Astrocyte of the cerebellum (primary cell): ENCODE measurements around the gene RNU5B-1.

Source experiments
- DNase-seq: peaks from one replicate; pipeline ENCODE4 v3.0.0-alpha.2; 2011; ENCODE audit warnings: low read depth
- H3K4me3 ChIP-seq: 2 replicates; pipeline ENCODE4 v1.5.1; 2011; ENCODE audit warnings: mild to moderate bottlenecking, low read depth, low read length, moderate library complexity
- CTCF ChIP-seq: IDR thresholded peaks from 2 replicates; pipeline ENCODE4 v1.5.1; 2012; ENCODE audit warnings: low read length, low read depth, moderate library complexity, mild to moderate bottlenecking; ENCODE audit errors: missing control alignments
- in situ Hi-C: cut with HindIII; loops from 2 replicates; pipeline ENCODE4 v1.10.0; 2017; ENCODE audit warnings: low sequenced_read_pairs

Gene RNU5B-1

GRCh38 chr15:65309882-65310418 is 5.5 kb downstream of the RNU5B-1 start:
- DNase-seq = no peak
- no peak overlapping the region for H3K4me3 ChIP-seq
- in situ Hi-C loops = loop anchor here (25.0 kb wide), 1 partner anchor 152 kb away; no protein-coding TSS in a partner anchor
- TF ChIP-seq CTCF = no peak

- no peak overlapping the region for H3K4me3 ChIP-seq
- no peak for TF ChIP-seq CTCF
- in situ Hi-C loops = loop anchor here (25.0 kb wide), 1 partner anchor 152 kb away; no protein-coding TSS in a partner anchor
- no peak for DNase-seq
These were observed 6.1 kb downstream of the RNU5B-1 start for GRCh38 chr15:65310431-65311137.

GRCh38 chr15:65311760-65312159 is 7.3 kb downstream of the RNU5B-1 start:
- no peak for DNase-seq
- TF ChIP-seq CTCF = no peak
- no peak overlapping the region for H3K4me3 ChIP-seq
- in situ Hi-C loops = loop anchor here (25.0 kb wide), 1 partner anchor 151 kb away; no protein-coding TSS in a partner anchor

- in situ Hi-C loops = loop anchor here (25.0 kb wide), 1 partner anchor 150 kb away; no protein-coding TSS in a partner anchor
- TF ChIP-seq CTCF = no peak
- DNase-seq = no peak
- H3K4me3 ChIP-seq = no peak overlapping the region
These were observed 8.0 kb downstream of the RNU5B-1 start for GRCh38 chr15:65312400-65312916.

- in situ Hi-C loops = loop anchor here (25.0 kb wide), 1 partner anchor 143 kb away; no protein-coding TSS in a partner anchor
- peak; percentile 69 for DNase-seq
- H3K4me3 ChIP-seq = no peak overlapping the region
- TF ChIP-seq CTCF = peak; percentile 83
These were observed 14.4 kb downstream of the RNU5B-1 start for GRCh38 chr15:65318870-65319356.

GRCh38 chr15:65323071-65323511 is 18.6 kb downstream of the RNU5B-1 start:
- TF ChIP-seq CTCF = no peak
- no peak overlapping the region for H3K4me3 ChIP-seq
- peak; percentile 41 for DNase-seq
- in situ Hi-C loops = loop anchor here (10.0 to 25.0 kb wide), 2 partner anchors 52 to 139 kb away; partner anchors contain the start of gene IGDCC3
